ENCODE data around the gene RAG2.

DNA sequence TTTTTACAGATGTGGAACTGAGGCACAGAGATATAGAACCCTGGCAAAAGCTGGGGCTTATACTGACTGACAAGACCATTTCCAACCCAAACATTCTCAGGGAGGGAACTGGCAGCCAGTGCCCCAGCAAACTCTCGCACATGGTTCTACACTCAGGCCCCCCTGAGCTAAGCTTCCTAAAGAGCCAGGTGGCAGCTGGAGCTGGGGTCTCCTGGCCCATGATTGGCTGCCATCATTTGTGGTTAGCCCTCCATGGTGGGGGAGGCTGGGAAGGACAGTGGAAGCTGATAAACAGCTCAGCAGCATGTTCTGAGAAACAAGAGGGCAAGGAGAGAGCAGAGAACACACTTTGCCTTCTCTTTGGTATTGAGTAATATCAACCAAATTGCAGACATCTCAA is 30.3 kb downstream of the RAG2 start, which contains the start of gene RAG1:
- TF ChIP-seq, protein P1, sequence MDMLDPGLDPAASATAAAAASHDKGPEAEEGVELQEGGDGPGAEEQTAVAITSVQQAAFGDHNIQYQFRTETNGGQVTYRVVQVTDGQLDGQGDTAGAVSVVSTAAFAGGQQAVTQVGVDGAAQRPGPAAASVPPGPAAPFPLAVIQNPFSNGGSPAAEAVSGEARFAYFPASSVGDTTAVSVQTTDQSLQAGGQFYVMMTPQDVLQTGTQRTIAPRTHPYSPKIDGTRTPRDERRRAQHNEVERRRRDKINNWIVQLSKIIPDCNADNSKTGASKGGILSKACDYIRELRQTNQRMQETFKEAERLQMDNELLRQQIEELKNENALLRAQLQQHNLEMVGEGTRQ (IDR thresholded peaks at IDR 0.05; ENCODE audit: low read depth, low read length): no peak
- TF ChIP-seq CEBPB (IDR thresholded peaks at IDR 0.05; ENCODE audit: low read depth, low read length): no peak
- no peak for TF ChIP-seq RAD21 (IDR thresholded peaks at IDR 0.05; ENCODE audit: low read length)
- no peak for TF ChIP-seq RFX5 (IDR thresholded peaks at IDR 0.05; ENCODE audit: low read depth, low read length)
- TF ChIP-seq, protein P2, sequence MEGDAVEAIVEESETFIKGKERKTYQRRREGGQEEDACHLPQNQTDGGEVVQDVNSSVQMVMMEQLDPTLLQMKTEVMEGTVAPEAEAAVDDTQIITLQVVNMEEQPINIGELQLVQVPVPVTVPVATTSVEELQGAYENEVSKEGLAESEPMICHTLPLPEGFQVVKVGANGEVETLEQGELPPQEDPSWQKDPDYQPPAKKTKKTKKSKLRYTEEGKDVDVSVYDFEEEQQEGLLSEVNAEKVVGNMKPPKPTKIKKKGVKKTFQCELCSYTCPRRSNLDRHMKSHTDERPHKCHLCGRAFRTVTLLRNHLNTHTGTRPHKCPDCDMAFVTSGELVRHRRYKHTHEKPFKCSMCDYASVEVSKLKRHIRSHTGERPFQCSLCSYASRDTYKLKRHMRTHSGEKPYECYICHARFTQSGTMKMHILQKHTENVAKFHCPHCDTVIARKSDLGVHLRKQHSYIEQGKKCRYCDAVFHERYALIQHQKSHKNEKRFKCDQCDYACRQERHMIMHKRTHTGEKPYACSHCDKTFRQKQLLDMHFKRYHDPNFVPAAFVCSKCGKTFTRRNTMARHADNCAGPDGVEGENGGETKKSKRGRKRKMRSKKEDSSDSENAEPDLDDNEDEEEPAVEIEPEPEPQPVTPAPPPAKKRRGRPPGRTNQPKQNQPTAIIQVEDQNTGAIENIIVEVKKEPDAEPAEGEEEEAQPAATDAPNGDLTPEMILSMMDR (conservative IDR thresholded peaks at IDR 0.05; ENCODE audit: low read depth, low read length): no peak
- no peak for TF ChIP-seq SMC3 (IDR thresholded peaks at IDR 0.05; ENCODE audit: low read depth, low read length)
- no peak for TF ChIP-seq POLR2A (IDR thresholded peaks at IDR 0.05; ENCODE audit: low read depth, low read length)
- TF ChIP-seq RCOR1 (IDR thresholded peaks at IDR 0.05; ENCODE audit: insufficient replicate concordance, low read length): no peak
- no peak for TF ChIP-seq MAZ (IDR thresholded peaks at IDR 0.05; ENCODE audit: borderline replicate concordance, low read depth, low read length)
- TF ChIP-seq BHLHE40 (IDR thresholded peaks at IDR 0.05; ENCODE audit: low read depth, low read length): no peak
- TF ChIP-seq, protein P3, sequence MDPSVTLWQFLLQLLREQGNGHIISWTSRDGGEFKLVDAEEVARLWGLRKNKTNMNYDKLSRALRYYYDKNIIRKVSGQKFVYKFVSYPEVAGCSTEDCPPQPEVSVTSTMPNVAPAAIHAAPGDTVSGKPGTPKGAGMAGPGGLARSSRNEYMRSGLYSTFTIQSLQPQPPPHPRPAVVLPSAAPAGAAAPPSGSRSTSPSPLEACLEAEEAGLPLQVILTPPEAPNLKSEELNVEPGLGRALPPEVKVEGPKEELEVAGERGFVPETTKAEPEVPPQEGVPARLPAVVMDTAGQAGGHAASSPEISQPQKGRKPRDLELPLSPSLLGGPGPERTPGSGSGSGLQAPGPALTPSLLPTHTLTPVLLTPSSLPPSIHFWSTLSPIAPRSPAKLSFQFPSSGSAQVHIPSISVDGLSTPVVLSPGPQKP (IDR thresholded peaks at IDR 0.05; ENCODE audit: borderline replicate concordance, low read depth, low read length): no peak
- no peak for TF ChIP-seq CHD1 (IDR thresholded peaks at IDR 0.05; ENCODE audit: low read depth, low read length)
